ENCODE results near the gene MCM9.

DNA sequence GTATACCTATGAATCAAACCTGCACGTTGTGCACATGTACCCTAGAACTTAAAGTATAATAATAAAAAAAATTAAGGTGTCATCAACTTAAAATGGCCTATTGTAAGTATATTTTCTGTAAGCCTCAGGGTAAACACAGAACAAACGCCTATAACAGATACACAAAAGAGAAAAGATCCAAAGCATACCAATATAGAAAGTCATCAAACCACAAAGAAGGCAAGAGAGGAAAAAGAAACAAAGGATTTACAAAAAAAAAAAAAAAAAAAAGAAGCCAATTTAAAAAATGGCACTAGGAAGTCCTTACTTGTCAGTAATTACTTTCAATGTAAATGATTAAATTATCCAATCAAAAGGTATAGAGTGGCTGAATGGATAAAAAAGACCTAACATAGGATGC, 65.6 kb downstream of the MCM9 start:
- TF ChIP-seq, protein P1, sequence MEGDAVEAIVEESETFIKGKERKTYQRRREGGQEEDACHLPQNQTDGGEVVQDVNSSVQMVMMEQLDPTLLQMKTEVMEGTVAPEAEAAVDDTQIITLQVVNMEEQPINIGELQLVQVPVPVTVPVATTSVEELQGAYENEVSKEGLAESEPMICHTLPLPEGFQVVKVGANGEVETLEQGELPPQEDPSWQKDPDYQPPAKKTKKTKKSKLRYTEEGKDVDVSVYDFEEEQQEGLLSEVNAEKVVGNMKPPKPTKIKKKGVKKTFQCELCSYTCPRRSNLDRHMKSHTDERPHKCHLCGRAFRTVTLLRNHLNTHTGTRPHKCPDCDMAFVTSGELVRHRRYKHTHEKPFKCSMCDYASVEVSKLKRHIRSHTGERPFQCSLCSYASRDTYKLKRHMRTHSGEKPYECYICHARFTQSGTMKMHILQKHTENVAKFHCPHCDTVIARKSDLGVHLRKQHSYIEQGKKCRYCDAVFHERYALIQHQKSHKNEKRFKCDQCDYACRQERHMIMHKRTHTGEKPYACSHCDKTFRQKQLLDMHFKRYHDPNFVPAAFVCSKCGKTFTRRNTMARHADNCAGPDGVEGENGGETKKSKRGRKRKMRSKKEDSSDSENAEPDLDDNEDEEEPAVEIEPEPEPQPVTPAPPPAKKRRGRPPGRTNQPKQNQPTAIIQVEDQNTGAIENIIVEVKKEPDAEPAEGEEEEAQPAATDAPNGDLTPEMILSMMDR (IDR thresholded peaks at IDR 0.05; ENCODE audit: low read length), result no peak
- no peak for TF ChIP-seq EZH2 (IDR thresholded peaks at IDR 0.05; ENCODE audit: borderline replicate concordance, low read length)
